Astrocyte (in vitro differentiated cells and primary cell): ENCODE data around the gene FOXD3.

Source experiments
- CTCF ChIP-seq: IDR thresholded peaks from 2 replicates; pipeline ENCODE4 v1.5.1; 2011; ENCODE audit warnings: low read depth, mild to moderate bottlenecking, inconsistent platforms, low read length, moderate library complexity; ENCODE audit not compliant: insufficient read depth
- EZH2 ChIP-seq: IDR thresholded peaks from 2 replicates; pipeline ENCODE4 v1.6.1; 2012; ENCODE audit warnings: mild to moderate bottlenecking, low read length, inconsistent platforms; ENCODE audit not compliant: insufficient read depth

GRCh38 chr1:63326473-63327380 is 4.4 kb downstream of the FOXD3 start:
- TF ChIP-seq CTCF (no peak), EZH2 (peak; percentile 68)
